Ishikawa (cell line): Measurements from ENCODE around the gene TLN1.

Experiments
- CEBPB ChIP-seq: IDR thresholded peaks from 2 replicates; pipeline ENCODE4 v1.6.1; 2012
- CREB1 ChIP-seq: IDR thresholded peaks from 2 replicates; pipeline ENCODE4 v1.6.1; 2012; ENCODE audit warnings: low read depth
- EGR1 ChIP-seq: IDR thresholded peaks from 2 replicates; pipeline ENCODE4 v1.6.1; 2012
- EP300 ChIP-seq: IDR thresholded peaks from 2 replicates; pipeline ENCODE4 v1.6.1; 2012; ENCODE audit warnings: borderline replicate concordance
- FOXM1 ChIP-seq: IDR thresholded peaks from 2 replicates; pipeline ENCODE4 v1.6.1; 2012; ENCODE audit warnings: low read depth, borderline replicate concordance
- NFIC ChIP-seq: IDR thresholded peaks from 2 replicates; pipeline ENCODE4 v1.6.1; 2012
- RAD21 ChIP-seq: IDR thresholded peaks from 2 replicates; pipeline ENCODE4 v1.6.1; 2012; ENCODE audit warnings: low read depth
- TAF1 ChIP-seq: IDR thresholded peaks from 2 replicates; pipeline ENCODE4 v1.6.1; 2012; ENCODE audit warnings: low read depth, mild to moderate bottlenecking
- TCF12 ChIP-seq: IDR thresholded peaks from 2 replicates; pipeline ENCODE4 v1.6.1; 2012; ENCODE audit warnings: low read depth
- TEAD4 ChIP-seq: IDR thresholded peaks from 2 replicates; pipeline ENCODE4 v1.6.1; 2012
- YY1 ChIP-seq: IDR thresholded peaks from 2 replicates; pipeline ENCODE4 v1.6.1; 2012; ENCODE audit warnings: low read depth
- ZBTB7A ChIP-seq: IDR thresholded peaks from 2 replicates; pipeline ENCODE4 v1.6.1; 2012; ENCODE audit warnings: low read depth
- TF ChIP-seq, protein P1 (sequence below): IDR thresholded peaks from 2 replicates; pipeline ENCODE4 v1.6.1; 2012
- TF ChIP-seq, protein P2 (sequence below): IDR thresholded peaks from 2 replicates; pipeline ENCODE4 v1.6.1; 2012; ENCODE audit warnings: low read depth, mild to moderate bottlenecking
- TF ChIP-seq, protein P3 (sequence below): IDR thresholded peaks from 2 replicates; pipeline ENCODE4 v1.6.1; 2012

The TLN1 gene

DNA sequence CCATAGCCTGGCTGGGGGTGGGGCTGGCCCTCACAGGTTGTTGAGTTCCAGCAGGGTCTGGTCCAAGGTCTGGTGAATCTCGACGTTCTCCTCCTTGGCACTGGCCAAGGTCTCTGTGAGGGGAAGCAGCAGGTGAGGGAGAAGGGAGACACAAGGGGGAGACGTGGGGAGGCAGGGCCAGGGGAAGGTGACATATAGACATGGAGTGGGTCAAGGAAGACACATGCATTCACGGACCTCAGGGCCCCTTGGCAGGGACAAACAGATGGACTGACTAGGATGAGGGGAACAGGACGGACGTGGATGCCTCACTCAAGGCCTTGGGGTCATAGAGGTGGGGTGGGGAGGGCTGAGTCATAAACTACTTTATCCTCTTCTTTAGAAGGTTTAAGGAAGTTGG lies 49.9 kb downstream of the TLN1 start:
- TF ChIP-seq ZBTB7A, result no peak
- no peak for TF ChIP-seq TAF1
- TF ChIP-seq FOXM1, result no peak
- no peak for TF ChIP-seq TEAD4
- TF ChIP-seq, protein P1, sequence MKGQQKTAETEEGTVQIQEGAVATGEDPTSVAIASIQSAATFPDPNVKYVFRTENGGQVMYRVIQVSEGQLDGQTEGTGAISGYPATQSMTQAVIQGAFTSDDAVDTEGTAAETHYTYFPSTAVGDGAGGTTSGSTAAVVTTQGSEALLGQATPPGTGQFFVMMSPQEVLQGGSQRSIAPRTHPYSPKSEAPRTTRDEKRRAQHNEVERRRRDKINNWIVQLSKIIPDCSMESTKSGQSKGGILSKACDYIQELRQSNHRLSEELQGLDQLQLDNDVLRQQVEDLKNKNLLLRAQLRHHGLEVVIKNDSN, result no peak
- TF ChIP-seq RAD21, result no peak
- no peak for TF ChIP-seq YY1
- no peak for TF ChIP-seq EGR1
- TF ChIP-seq, protein P2, sequence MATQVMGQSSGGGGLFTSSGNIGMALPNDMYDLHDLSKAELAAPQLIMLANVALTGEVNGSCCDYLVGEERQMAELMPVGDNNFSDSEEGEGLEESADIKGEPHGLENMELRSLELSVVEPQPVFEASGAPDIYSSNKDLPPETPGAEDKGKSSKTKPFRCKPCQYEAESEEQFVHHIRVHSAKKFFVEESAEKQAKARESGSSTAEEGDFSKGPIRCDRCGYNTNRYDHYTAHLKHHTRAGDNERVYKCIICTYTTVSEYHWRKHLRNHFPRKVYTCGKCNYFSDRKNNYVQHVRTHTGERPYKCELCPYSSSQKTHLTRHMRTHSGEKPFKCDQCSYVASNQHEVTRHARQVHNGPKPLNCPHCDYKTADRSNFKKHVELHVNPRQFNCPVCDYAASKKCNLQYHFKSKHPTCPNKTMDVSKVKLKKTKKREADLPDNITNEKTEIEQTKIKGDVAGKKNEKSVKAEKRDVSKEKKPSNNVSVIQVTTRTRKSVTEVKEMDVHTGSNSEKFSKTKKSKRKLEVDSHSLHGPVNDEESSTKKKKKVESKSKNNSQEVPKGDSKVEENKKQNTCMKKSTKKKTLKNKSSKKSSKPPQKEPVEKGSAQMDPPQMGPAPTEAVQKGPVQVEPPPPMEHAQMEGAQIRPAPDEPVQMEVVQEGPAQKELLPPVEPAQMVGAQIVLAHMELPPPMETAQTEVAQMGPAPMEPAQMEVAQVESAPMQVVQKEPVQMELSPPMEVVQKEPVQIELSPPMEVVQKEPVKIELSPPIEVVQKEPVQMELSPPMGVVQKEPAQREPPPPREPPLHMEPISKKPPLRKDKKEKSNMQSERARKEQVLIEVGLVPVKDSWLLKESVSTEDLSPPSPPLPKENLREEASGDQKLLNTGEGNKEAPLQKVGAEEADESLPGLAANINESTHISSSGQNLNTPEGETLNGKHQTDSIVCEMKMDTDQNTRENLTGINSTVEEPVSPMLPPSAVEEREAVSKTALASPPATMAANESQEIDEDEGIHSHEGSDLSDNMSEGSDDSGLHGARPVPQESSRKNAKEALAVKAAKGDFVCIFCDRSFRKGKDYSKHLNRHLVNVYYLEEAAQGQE, result no peak
- TF ChIP-seq CREB1, result no peak
- TF ChIP-seq EP300, result no peak
- TF ChIP-seq TCF12, result no peak
- TF ChIP-seq, protein P3, sequence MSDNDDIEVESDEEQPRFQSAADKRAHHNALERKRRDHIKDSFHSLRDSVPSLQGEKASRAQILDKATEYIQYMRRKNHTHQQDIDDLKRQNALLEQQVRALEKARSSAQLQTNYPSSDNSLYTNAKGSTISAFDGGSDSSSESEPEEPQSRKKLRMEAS, result no peak
- no peak for TF ChIP-seq CEBPB

DNA sequence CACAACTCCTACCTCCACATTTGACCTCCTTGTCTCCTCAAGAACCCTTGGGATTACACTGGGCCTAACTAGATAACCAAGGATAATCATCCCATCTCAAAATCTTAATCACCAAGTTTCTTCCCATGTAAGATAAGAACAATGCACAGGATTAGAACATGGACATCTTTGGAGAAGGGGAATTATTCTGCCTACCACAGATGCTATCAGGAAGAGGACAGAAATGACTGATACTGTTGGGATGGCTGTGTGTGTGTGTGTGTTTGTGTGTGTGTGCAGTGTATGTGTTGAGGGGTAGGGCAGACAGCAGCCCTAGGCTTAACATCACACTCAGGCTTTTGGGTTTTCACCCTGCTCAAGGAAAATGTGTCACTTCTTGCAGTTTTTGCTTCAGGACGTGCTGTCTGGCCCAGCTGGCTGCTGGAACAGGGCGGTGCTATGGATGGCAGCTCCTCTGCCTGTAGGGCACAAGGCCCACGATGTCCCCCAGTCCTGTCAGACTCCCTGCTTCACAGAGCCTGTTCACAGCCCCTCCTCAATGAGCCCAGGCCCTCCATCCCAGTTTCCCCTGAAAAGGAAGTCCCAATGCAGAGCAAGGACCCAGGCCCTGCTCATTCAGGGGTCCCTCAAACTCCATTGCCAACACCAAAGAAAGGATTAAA lies 50.5 kb downstream of the TLN1 start:
- TF ChIP-seq, protein P1, result no peak
- TF ChIP-seq EP300, result no peak

DNA sequence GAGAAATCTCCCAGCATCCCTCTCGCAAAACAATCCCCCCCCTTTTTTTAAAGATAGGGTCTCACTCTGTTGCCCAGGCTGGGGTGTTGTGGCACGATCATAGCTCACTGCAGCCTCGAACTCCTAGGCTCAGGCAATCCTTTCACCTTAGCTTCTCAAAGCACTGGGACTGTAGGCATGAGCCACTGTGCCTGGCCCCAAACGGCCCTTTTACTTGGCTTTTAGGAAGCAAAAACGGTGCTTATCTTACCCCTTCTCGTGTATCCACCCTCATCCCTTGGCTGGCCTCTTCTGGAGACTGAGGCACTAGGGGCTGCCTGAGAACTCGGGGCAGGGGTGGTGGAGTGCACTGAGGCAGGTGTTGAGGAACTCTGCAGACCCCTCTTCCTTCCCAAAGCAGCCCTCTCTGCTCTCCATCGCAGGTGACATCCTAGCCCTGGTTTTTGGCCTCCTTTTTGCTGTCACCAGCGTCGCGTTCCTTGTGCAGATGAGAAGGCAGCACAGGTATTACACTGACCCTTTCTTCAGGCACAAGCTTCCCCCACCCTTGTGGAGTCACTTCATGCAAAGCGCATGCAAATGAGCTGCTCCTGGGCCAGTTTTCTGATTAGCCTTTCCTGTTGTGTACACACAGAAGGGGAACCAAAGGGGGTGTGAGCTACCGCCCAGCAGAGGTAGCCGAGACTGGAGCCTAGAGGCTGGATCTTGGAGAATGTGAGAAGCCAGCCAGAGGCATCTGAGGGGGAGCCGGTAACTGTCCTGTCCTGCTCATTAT lies 51.5 kb downstream of the TLN1 start:
- TF ChIP-seq ZBTB7A (no peak), NFIC (no peak), CREB1 (no peak), TEAD4 (no peak), CEBPB (no peak), YY1 (no peak), EGR1 (no peak), FOXM1 (no peak)
- TF ChIP-seq, protein P2, result no peak
- TF ChIP-seq, protein P3, result no peak

DNA sequence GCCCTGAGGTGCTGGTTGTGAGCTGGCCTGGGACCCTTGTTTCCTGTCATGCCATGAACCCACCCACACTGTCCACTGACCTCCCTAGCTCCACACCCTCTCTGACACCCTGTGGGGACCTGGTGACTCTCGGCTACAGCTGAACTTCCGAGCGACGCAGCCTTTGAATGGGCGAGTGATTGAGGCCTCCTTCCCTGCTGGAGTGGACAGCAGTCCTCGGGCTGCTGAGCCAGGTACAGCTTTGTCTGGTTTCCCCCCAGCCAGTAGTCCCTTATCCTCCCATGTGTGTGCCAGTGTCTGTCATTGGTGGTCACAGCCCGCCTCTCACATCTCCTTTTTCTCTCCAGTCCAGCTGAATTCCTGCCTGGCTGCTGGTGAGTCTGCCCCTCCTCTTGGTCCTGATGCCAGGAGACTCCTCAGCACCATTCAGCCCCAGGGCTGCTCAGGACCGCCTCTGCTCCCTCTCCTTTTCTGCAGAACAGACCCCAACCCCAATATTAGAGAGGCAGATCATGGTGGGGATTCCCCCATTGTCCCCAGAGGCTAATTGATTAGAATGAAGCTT lies 52.1 kb downstream of the TLN1 start:
- TF ChIP-seq RAD21 (no peak), CREB1 (no peak), TCF12 (no peak), ZBTB7A (no peak), CEBPB (no peak), NFIC (no peak), TAF1 (no peak), FOXM1 (no peak), EGR1 (no peak), YY1 (no peak), EP300 (no peak), TEAD4 (no peak)
- TF ChIP-seq, protein P1, result no peak
- TF ChIP-seq, protein P3, result no peak
- TF ChIP-seq, protein P2, result no peak
